Measurements from ENCODE around the gene CPA3.

Gene CPA3

DNA sequence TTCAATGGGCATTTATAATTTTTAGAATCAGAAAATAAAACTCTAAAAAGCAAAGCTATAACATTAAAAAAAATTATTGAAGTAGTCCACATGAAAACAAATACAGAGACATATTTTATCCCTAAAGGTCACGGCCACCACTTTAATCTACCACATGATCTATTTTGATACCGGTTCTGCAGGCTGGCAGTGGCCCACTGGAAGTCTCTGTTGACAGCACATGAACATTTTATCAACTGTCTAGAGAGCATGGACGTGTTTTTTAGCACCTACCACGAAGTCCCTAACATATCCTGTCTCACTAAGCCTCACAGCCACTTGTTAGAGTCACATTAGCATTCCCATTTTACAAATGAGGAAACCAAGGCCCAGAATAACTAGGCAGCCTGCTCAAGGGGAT lies 1.8 kb upstream of the CPA3 start:
- DNase-seq: no peak

- DNase-seq: peak; percentile 47
These were observed 1.3 kb upstream of the CPA3 start for GRCh38 chr3:148863814-148864213.

DNA sequence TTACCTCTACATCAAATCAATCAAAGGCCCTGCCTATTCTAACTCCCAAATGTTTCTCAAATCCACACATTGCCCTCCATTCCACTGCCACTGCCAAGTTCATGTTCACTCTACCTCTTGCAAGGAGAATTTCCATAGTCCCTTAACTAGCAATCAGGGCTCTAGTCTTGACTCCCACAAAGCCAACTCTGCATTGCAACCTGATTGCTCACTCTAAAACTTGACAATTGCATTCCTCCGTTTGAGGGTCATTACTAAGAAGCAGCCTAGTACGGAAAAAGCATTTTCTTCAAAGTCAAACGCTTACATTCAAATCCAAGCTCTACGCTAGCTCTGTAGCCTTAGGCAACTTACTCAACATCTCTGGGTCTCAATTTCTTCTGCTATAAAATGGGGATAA lies 1.2 kb downstream of the CPA3 start:
- DNase-seq: no peak

- no peak for DNase-seq
These were observed 8.3 kb downstream of the CPA3 start for GRCh38 chr3:148873270-148873927.

DNA sequence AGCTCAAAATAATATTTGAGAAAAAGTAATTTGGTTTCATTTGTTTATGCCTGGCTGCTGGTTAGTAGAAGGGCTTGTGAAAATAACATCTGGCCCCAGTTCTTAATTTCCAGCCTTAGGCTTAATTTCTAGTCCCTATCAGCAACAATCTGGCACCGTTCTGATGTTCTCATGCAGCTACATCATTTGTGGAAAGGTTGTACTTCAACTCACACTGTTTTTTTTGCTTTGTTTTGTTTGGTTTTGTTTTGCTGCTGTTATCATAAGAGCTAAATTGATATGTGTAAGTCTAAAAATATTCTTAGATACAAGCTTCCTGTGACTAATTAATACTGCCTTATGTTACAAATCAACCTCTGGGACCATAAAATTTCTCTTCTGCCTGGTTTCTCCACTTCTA lies 8.9 kb downstream of the CPA3 start:
- no peak for DNase-seq

- no peak for DNase-seq
These were observed 13.0 kb downstream of the CPA3 start for GRCh38 chr3:148878095-148878494.

DNA sequence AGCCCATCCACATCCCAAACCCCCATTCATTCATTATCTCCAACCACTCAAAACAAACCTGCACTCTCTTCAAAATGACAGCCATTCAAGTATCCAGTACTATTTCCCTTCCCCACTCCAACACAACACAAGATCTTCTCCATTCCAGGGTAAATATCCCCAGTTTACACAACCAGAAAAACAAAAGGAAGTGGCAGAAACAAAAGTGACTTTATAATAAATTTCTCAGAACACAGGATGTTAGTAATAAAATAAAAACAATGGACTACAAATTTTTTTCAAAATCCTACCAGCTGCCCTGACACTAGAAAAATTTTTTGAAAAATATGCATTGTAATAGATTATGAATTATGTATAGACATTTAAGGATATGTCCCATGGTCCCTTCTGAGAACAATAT lies 14.2 kb downstream of the CPA3 start:
- DNase-seq: no peak

GRCh38 chr3:148880681-148881080 lies 15.6 kb downstream of the CPA3 start:
- peak; percentile 65 for DNase-seq

DNA sequence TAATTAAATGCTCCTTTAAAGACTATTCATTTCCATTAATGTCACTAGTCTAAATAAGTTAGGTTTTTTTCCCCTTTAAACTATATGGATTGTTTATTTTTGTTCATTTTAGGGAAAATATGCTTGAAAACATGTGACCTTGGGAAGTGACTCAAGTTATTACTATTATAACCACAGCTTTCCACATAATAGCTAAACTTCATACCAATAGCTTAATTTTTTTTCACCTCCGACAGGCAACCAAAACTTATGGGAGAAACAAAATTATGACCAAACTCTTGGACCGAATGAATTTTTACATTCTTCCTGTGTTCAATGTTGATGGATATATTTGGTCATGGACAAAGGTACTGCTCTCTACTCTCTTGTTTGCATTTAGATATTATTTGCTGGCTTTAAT lies 16.2 kb downstream of the CPA3 start:
- DNase-seq: no peak

DNA sequence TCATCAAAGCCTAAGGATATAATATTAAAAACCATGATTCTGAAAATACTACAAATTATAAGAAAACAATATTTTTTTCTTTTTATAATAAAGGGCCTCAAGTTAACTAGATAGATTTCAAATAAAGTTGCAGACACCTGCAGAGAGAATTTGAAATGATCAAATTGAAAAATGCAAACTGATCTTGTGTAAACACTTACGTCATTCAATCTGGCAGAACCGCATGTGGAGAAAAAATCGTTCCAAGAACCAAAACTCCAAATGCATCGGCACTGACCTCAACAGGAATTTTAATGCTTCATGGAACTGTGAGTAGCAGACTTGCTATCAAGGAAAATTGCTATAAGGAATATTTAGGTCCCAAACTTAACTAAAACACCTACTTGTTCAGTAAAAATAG lies 17.2 kb downstream of the CPA3 start:
- DNase-seq: no peak

DNA sequence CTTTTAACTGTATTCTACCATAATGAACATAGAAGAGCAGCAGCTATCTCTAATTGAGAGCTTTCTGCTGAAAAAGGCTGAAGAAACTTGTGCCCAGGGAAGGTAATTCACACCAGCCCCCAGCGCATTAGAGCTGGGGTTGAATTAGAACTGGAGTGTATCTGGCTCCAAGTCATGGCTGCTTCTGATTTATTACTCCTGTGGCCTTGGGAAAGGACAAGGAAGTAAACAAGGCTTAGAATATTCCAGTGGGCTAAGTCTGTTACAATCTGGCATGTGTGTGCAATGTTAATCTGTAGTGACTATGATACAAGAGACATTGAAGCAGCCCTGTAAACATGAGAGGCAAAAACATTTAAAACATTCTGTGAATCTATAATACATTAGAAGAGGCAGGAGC lies 18.1 kb downstream of the CPA3 start:
- DNase-seq: no peak

- no peak for DNase-seq
These were observed 19.2 kb downstream of the CPA3 start for GRCh38 chr3:148884261-148884660.

GRCh38 chr3:148889828-148890227 lies 24.7 kb downstream of the CPA3 start:
- no peak for DNase-seq

- DNase-seq: no peak
These were observed 31.0 kb downstream of the CPA3 start for GRCh38 chr3:148896062-148896461.

DNA sequence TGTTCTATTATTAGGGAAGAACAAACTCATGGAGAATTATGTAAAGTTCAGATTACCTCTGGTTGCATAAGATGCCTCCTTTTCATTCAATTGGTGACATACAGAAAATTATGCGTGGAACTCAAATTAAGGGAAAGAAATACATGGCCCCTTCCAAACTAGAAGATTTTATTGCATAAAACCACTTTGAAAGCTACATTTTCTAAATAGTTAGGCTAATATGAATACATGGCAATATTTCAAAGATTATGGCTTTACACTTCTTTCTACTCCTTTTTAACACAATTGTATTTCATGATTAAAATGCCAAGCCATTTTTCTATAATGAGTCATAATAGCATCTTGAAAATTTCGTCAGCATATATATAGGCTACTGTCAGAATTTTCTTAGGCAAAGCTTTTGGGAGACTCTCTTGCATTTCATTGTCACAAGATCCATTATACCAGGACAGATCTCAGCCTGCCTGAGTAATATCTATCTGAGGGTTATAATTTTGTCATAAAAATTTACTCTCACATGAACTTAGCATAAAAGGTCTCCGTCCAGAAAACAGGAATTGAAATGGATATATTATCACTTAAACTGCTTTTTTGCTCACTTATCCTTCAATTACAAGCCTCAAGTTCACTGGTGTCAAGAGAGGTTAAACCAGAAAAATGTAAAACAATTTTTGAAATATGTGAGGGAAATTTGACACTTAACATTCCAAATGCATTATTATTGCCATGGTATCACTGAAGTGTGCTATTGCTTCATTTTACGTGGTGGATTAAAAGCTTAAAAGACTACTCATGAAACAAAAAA lies 37.1 kb downstream of the CPA3 start:
- DNase-seq: no peak

GRCh38 chr3:148903022-148903442 lies 37.9 kb downstream of the CPA3 start:
- DNase-seq: no peak

DNA sequence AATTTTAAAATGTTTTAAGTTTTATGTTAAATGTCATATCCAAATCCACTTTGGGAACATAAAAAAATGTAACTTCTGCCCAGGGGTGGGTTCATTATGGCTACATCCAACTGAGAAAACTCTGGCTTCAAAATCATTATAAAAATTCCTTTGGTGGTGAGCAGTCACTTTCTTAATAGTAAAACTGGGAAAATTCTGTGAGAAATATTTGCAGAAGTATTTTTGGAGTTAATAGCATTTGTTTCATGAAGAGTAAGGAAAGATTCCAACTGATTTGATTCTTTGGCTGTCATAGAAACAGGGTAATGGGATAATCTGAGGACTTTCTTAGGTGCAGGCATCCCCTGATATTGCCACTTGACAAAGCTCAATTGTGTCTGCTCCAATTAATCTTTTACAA lies 38.8 kb downstream of the CPA3 start:
- DNase-seq: no peak

- DNase-seq: no peak
These were observed 41.6 kb downstream of the CPA3 start for GRCh38 chr3:148906667-148907066.

DNA sequence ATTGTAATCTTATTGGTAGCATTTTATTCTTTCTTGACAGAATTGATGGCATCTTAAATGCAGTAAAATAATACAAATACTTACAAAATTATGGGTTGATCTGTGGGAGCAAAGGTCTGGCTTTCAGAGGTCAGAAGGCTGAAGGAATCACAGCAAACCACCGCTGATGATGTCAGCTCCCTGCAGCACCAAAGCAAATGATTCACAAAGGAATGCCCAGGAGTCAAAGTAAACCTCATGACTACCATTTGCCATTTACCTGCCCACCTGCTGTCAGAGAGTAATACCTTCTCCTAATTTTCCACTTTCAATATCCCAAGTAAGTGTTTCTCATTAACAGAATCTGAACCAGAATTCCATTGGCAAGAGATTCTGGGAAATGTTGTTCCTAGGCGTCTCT lies 46.1 kb downstream of the CPA3 start:
- no peak for DNase-seq

DNA sequence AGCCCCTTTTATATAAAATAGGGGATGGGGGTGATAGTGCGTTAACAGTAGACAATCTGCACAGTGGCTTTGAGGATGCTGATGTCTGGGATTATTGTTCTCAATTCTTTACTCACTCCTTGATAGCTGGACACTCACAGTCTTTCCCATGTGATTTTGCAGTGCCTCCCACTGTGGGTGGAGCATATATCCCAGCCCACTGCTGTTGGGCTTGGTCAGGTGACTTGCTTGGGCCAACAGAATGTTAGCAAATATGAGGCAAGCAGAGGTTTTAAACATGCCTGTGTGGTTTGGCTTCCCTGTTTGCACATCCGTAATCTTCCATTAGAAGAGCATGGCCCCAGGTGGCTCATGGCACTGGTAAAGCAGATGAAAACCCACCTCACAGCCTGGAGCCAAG lies 46.5 kb downstream of the CPA3 start:
- no peak for DNase-seq

GRCh38 chr3:148914936-148915690 lies 50.0 kb downstream of the CPA3 start:
- no peak for DNase-seq

- DNase-seq: no peak
These were observed 51.0 kb downstream of the CPA3 start for GRCh38 chr3:148916132-148916531.

GRCh38 chr3:148922467-148922866 lies 57.4 kb downstream of the CPA3 start:
- no peak for DNase-seq

DNA sequence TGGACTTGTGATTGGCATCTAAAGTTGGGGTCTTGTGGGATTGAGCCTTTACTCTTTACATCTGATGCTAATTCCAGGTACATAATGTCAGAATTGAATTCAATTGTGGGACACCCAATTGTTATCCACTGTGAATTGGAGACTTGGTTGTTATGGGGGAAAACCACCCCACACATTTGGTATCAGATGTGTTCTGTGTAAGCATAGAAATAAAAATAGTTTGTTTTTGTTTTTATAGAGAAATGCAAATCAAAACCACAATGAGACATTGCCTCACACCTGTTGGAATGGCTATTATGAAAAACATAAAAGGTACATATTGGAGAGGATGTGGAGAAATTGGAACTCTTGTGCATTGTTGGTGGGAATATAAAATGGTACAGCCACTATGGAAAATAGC lies 58.5 kb downstream of the CPA3 start:
- no peak for DNase-seq
